ENCODE data around the gene PTPN2. TPM values are rescaled to one million over a fixed set of nuclear protein-coding genes. Genes with fewer than 3 reads are reported as not detected.
"Not testable (repeated sequence)": the region's sequence is repeated elsewhere in the genome, so short reads cannot be mapped to it uniquely, and the experiment has no call there.

Gene PTPN2
- total and polyA plus RNA-seq, 2 donors (not counting 1 experiment from before 2014, with no cell fraction given): 41.2 to 75.5 TPM

GRCh38 chr18:12776821-12777471 lies 107.1 kb downstream of the PTPN2 start:
- ChIA-PET CTCF (no interaction called here), POLR2A (no interaction called here)
- WGBS (ENCODE audit: insufficient coverage): 77% methylated on average over 53 of the region's 54 CpGs
- intact Hi-C loops (cut with micrococcal nuclease): no loop called here
- H3K9me3 ChIP-seq (ENCODE audit: control extremely low read depth in 1 of 3, control insufficient read depth in 2 of 3, insufficient read depth in 1 of 3, low read length in 2 of 3): peaks cover 0 to 15% (median 0%) of the 10 kb centered on the region in 3 donors
- Mint-ChIP-seq H3K4me3 (peak overlapping the region; percentile 74), H3K4me1 (no peaks in the 10 kb centered on the region), H3K27me3 (peaks cover 3% of the 10 kb centered on the region), H3K27ac (no peak overlapping the region), H3K9me3 (ENCODE audit: insufficient read depth) (no peaks in the 10 kb centered on the region)
- DNase-seq: peak; percentile 10
- peak overlapping the region; percentile 22 for H2AFZ ChIP-seq (ENCODE audit: insufficient read depth, low read depth, low read length, poor library complexity, severe bottlenecking)
- peak overlapping the region in 2 of 5 experiments; percentile 15 to 34 for H3K4me3 ChIP-seq (ENCODE audit: control extremely low read depth in 1 of 5, extremely low read depth in 1 of 5, insufficient read depth in 1 of 5, low read depth in 2 of 5, low read length in 4 of 5)
- no peaks in the 10 kb centered on the region for H3K79me2 ChIP-seq (ENCODE audit: control insufficient read depth, insufficient read depth, low read length)
- H3K4me2 ChIP-seq (replicated peaks; ENCODE audit: low read depth, low read length, poor library complexity, severe bottlenecking): peak overlapping the region; percentile 50
- TF ChIP-seq EZH2 (IDR thresholded peaks at IDR 0.05; ENCODE audit: borderline replicate concordance, insufficient read depth, low read depth, low read length, poor library complexity, severe bottlenecking): no peak
- TF ChIP-seq, protein P1, sequence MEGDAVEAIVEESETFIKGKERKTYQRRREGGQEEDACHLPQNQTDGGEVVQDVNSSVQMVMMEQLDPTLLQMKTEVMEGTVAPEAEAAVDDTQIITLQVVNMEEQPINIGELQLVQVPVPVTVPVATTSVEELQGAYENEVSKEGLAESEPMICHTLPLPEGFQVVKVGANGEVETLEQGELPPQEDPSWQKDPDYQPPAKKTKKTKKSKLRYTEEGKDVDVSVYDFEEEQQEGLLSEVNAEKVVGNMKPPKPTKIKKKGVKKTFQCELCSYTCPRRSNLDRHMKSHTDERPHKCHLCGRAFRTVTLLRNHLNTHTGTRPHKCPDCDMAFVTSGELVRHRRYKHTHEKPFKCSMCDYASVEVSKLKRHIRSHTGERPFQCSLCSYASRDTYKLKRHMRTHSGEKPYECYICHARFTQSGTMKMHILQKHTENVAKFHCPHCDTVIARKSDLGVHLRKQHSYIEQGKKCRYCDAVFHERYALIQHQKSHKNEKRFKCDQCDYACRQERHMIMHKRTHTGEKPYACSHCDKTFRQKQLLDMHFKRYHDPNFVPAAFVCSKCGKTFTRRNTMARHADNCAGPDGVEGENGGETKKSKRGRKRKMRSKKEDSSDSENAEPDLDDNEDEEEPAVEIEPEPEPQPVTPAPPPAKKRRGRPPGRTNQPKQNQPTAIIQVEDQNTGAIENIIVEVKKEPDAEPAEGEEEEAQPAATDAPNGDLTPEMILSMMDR (IDR thresholded peaks at IDR 0.05): no peak
- no peaks in the 10 kb centered on the region for H3K4me1 ChIP-seq (ENCODE audit: control insufficient read depth in 2 of 2, insufficient read depth in 2 of 2, low read length in 2 of 2)
- ATAC-seq (ENCODE audit: low read depth): no peak
- H3K9ac ChIP-seq (ENCODE audit: low read length): no peak overlapping the region
- no peaks in the 10 kb centered on the region for H3K27me3 ChIP-seq (replicated peaks in 1 of 4; ENCODE audit: control extremely low read depth in 1 of 4, control insufficient read depth in 3 of 4, insufficient read depth in 4 of 4, low read length in 3 of 4)
- no peaks in the 10 kb centered on the region for H4K20me1 ChIP-seq (ENCODE audit: control insufficient read depth, insufficient read depth, low read length, poor library complexity, severe bottlenecking)
- H3K27ac ChIP-seq (ENCODE audit: low read length in 2 of 2): no peak overlapping the region
- H3K36me3 ChIP-seq (replicated peaks in 1 of 2; ENCODE audit: control extremely low read depth in 1 of 2, control insufficient read depth in 1 of 2, extremely low read depth in 1 of 2, insufficient read depth in 2 of 2, low read length in 1 of 2): no peaks in the 10 kb centered on the region

- H3K4me1 ChIP-seq (ENCODE audit: control insufficient read depth in 2 of 2, insufficient read depth in 2 of 2, low read length in 2 of 2); H2AFZ ChIP-seq (ENCODE audit: insufficient read depth, low read depth, low read length, poor library complexity, severe bottlenecking); H3K9me3 Mint-ChIP-seq (ENCODE audit: insufficient read depth); H3K4me3 Mint-ChIP-seq; H3K27me3 ChIP-seq (replicated peaks in 1 of 4; ENCODE audit: control extremely low read depth in 1 of 4, control insufficient read depth in 3 of 4, insufficient read depth in 4 of 4, low read length in 3 of 4); H3K4me1 Mint-ChIP-seq; DNase-seq; intact Hi-C loops (cut with micrococcal nuclease); H3K27me3 Mint-ChIP-seq; H4K20me1 ChIP-seq (ENCODE audit: control insufficient read depth, insufficient read depth, low read length, poor library complexity, severe bottlenecking); POLR2A ChIA-PET; H3K4me2 ChIP-seq (replicated peaks; ENCODE audit: low read depth, low read length, poor library complexity, severe bottlenecking); H3K9ac ChIP-seq (ENCODE audit: low read length); H3K27ac ChIP-seq (ENCODE audit: low read length in 2 of 2); ATAC-seq (ENCODE audit: low read depth); H3K27ac Mint-ChIP-seq; H3K79me2 ChIP-seq (ENCODE audit: control insufficient read depth, insufficient read depth, low read length); H3K4me3 ChIP-seq (ENCODE audit: control extremely low read depth in 1 of 5, extremely low read depth in 1 of 5, insufficient read depth in 1 of 5, low read depth in 2 of 5, low read length in 4 of 5); CTCF ChIA-PET; H3K36me3 ChIP-seq (replicated peaks in 1 of 2; ENCODE audit: control extremely low read depth in 1 of 2, control insufficient read depth in 1 of 2, extremely low read depth in 1 of 2, insufficient read depth in 2 of 2, low read length in 1 of 2): not testable (repeated sequence)
- peaks cover 0 to 15% (median 0%) of the 10 kb centered on the region in 3 donors for H3K9me3 ChIP-seq (ENCODE audit: control extremely low read depth in 1 of 3, control insufficient read depth in 2 of 3, insufficient read depth in 1 of 3, low read length in 2 of 3)
- WGBS (ENCODE audit: insufficient coverage): 93% methylated on average over 7 of the region's 7 CpGs
Measured at GRCh38 chr18:12776415-12776814, 107.6 kb downstream of the PTPN2 start.

Measured in B cell (primary cell).